SK-N-SH treated with all-trans-retinoic acid at 6 μM for 48 hours (cell line): ENCODE results near the gene ZDHHC8.

Experiments used
- ARNTL ChIP-seq: fragments of 450-650 bp; formaldehyde crosslinking; IDR thresholded peaks from 2 replicates; pipeline ENCODE4 v1.5.0; 2020; ENCODE audit warnings: low read depth, mild to moderate bottlenecking, moderate library complexity, borderline replicate concordance
- CSDC2 ChIP-seq: fragments of 250-450 bp; sonication (Bioruptor Pico); IDR thresholded peaks from 2 replicates; pipeline ENCODE4 v1.5.0; 2020; ENCODE audit warnings: mild to moderate bottlenecking, moderate library complexity
- OSR1 ChIP-seq: fragments of 250-450 bp; sonication (Bioruptor Pico); IDR thresholded peaks from 2 replicates; pipeline ENCODE4 v1.8.0; 2022; ENCODE audit warnings: moderate library complexity, mild to moderate bottlenecking, inconsistent platforms
- SNAI2 ChIP-seq: fragments of 250-450 bp; sonication (Bioruptor Pico); IDR thresholded peaks from 2 replicates; pipeline ENCODE4 v1.5.0; 2020; ENCODE audit warnings: mild to moderate bottlenecking, moderate library complexity
- TCF4 ChIP-seq: fragments of 250-450 bp; sonication (Bioruptor Pico); IDR thresholded peaks from 2 replicates; pipeline ENCODE4 v1.8.0; 2021; ENCODE audit warnings: mild to moderate bottlenecking, moderate library complexity, borderline replicate concordance
- ZC3H10 ChIP-seq: fragments of 250-450 bp; sonication (Bioruptor Pico); IDR thresholded peaks from 2 replicates; pipeline ENCODE4 v1.5.1; 2021; ENCODE audit warnings: mild to moderate bottlenecking, moderate library complexity
- ZFP3 ChIP-seq: fragments of 250-450 bp; sonication (Bioruptor Pico); IDR thresholded peaks from 2 replicates; pipeline ENCODE4 v1.5.0; 2020; ENCODE audit warnings: mild to moderate bottlenecking, moderate library complexity
- ZFP30 ChIP-seq: fragments of 450-650 bp; formaldehyde crosslinking; IDR thresholded peaks from 2 replicates; pipeline ENCODE4 v1.5.0; 2022; ENCODE audit warnings: mild to moderate bottlenecking, moderate library complexity
- TF ChIP-seq, protein P1 (sequence below): fragments of 250-450 bp; sonication (Bioruptor Pico); IDR thresholded peaks from 2 replicates; pipeline ENCODE4 v1.8.0; 2020; ENCODE audit warnings: mild to moderate bottlenecking, moderate library complexity, borderline replicate concordance
- TF ChIP-seq, protein P2 (sequence below): fragments of 250-450 bp; sonication (Bioruptor Pico); IDR thresholded peaks from 2 replicates; pipeline ENCODE4 v1.8.0; 2021; ENCODE audit warnings: low read depth, mild to moderate bottlenecking, moderate library complexity, borderline replicate concordance

DNA sequence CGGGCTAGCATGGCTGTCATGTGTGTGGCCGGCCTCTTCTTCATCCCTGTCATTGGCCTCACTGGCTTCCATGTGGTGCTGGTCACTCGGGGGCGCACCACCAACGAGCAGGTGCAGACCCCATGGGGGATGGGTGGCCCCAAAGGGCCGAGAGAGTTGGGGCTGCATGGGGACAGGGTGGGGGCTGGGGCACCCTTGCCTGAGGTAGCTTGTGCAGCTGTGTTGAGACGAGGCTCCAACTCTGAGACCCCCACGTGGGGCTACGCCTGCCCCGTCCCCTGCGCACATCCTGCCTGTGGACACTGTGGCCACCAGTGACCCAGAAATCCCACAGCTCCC lies 8.5 kb downstream of the ZDHHC8 start:
- TF ChIP-seq ZFP30 (CRISPR knock-in tag) (no peak), TCF4 (CRISPR knock-in tag) (no peak), ZC3H10 (CRISPR knock-in tag) (no peak), ZFP3 (no peak), CSDC2 (CRISPR knock-in tag) (no peak), OSR1 (no peak), SNAI2 (no peak), ARNTL (CRISPR knock-in tag) (no peak)
- TF ChIP-seq, protein P1, sequence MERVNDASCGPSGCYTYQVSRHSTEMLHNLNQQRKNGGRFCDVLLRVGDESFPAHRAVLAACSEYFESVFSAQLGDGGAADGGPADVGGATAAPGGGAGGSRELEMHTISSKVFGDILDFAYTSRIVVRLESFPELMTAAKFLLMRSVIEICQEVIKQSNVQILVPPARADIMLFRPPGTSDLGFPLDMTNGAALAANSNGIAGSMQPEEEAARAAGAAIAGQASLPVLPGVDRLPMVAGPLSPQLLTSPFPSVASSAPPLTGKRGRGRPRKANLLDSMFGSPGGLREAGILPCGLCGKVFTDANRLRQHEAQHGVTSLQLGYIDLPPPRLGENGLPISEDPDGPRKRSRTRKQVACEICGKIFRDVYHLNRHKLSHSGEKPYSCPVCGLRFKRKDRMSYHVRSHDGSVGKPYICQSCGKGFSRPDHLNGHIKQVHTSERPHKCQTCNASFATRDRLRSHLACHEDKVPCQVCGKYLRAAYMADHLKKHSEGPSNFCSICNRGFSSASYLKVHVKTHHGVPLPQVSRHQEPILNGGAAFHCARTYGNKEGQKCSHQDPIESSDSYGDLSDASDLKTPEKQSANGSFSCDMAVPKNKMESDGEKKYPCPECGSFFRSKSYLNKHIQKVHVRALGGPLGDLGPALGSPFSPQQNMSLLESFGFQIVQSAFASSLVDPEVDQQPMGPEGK = no peak
- TF ChIP-seq, protein P2, sequence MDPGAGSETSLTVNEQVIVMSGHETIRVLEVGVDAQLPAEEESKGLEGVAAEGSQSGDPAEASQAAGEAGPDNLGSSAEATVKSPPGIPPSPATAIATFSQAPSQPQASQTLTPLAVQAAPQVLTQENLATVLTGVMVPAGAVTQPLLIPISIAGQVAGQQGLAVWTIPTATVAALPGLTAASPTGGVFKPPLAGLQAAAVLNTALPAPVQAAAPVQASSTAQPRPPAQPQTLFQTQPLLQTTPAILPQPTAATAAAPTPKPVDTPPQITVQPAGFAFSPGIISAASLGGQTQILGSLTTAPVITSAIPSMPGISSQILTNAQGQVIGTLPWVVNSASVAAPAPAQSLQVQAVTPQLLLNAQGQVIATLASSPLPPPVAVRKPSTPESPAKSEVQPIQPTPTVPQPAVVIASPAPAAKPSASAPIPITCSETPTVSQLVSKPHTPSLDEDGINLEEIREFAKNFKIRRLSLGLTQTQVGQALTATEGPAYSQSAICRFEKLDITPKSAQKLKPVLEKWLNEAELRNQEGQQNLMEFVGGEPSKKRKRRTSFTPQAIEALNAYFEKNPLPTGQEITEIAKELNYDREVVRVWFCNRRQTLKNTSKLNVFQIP (CRISPR knock-in tag) = no peak
